SK-N-SH (cell line): ENCODE results near the gene CES3. TPM values are rescaled to one million over a fixed set of nuclear protein-coding genes. Genes with fewer than 3 reads are reported as not detected.
A peak's percentile ranks its signal among the peaks of the same experiment; 100 is the strongest.

Source experiments
- CTCF ChIA-PET: fragments of 300-600, 350-600 bp; formaldehyde crosslinking; extraction: SDS; loops from one replicate; lab custom pipeline; 2021; lab: Yijun Ruan, JAX
- POLR2A ChIA-PET: fragments of 350-600 bp; sonication (Branson Sonifier 250); formaldehyde crosslinking; extraction: SDS; loops from one replicate; lab custom pipeline; 2020; ENCODE audit warnings: antibody characterized with exemption, inconsistent platforms; lab: Yijun Ruan, JAX
- DNase-seq: peaks from one replicate; pipeline ENCODE4 v3.0.0; 2012
- H2AFZ ChIP-seq: fragments of 200-600 bp; sonication (generic); 2 replicates; pipeline ENCODE4 v1.8.1; 2016; ENCODE audit warnings: antibody characterized with exemption, mild to moderate bottlenecking, low read depth
- H3F3A ChIP-seq: fragments of 200-600 bp; sonication (generic); replicated peaks from 2 replicates; pipeline ENCODE3; 2016; ENCODE audit warnings: antibody characterized with exemption, mild to moderate bottlenecking; ENCODE audit not compliant: insufficient read depth
- H3K27ac ChIP-seq, 2 experiments: fragments of 200-500 bp in 1 of 2; fragments of 200-600 bp in 1 of 2; sonication (Bioruptor generic) in 1 of 2; sonication (generic), shearing (Covaris generic) in 1 of 2; 2 replicates each; pipeline versions ENCODE4 v1.5.1 to v1.6.1; 2014 to 2016; ENCODE audit warnings: low read depth in 2 of 2, inconsistent platforms in 1 of 2, low read length in 1 of 2, mild to moderate bottlenecking in 1 of 2, mixed read lengths in 1 of 2
- H3K27me3 ChIP-seq: fragments of 200-600 bp; sonication (generic), shearing (Covaris generic); 2 replicates; pipeline ENCODE4 v1.6.1; 2016; ENCODE audit warnings: mixed run types; ENCODE audit not compliant: insufficient read depth
- H3K36me3 ChIP-seq, 2 experiments: fragments of 200-500 bp in 1 of 2; fragments of 200-600 bp in 1 of 2; sonication (Bioruptor generic) in 1 of 2; sonication (generic) in 1 of 2; replicated peaks in 1 of 2; 2 replicates each; pipeline versions ENCODE3 to v1.5.1; 2014 to 2016; ENCODE audit warnings: low read length in 1 of 2, mild to moderate bottlenecking in 1 of 2; ENCODE audit not compliant: insufficient read depth in 2 of 2, control insufficient read depth in 1 of 2
- H3K4me1 ChIP-seq, 2 experiments: fragments of 200-500 bp in 1 of 2; fragments of 200-600 bp in 1 of 2; sonication (Bioruptor generic) in 1 of 2; sonication (generic), shearing (Covaris generic) in 1 of 2; 2 replicates each; pipeline versions ENCODE4 v1.5.1 to v1.6.1; 2014 to 2016; ENCODE audit warnings: low read depth in 1 of 2, low read length in 1 of 2, mixed run types in 1 of 2; ENCODE audit not compliant: insufficient read depth in 2 of 2, control insufficient read depth in 1 of 2
- H3K4me2 ChIP-seq: fragments of 200-600 bp; sonication (generic), shearing (Covaris generic); 2 replicates; pipeline ENCODE4 v1.6.1; 2017; ENCODE audit warnings: mixed run types
- H3K4me3 ChIP-seq, 2 experiments: fragments of 200-500 bp in 1 of 2; fragments of 200-600 bp in 1 of 2; sonication (Bioruptor generic) in 1 of 2; sonication (generic), shearing (Covaris generic) in 1 of 2; 2 replicates each; pipeline versions ENCODE4 v1.5.1 to v1.8.1; 2014 to 2016; ENCODE audit warnings: low read depth in 2 of 2, inconsistent platforms in 1 of 2, low read length in 1 of 2, mild to moderate bottlenecking in 1 of 2, mixed read lengths in 1 of 2, moderate library complexity in 1 of 2
- H3K79me2 ChIP-seq: fragments of 200-600 bp; sonication (generic); 2 replicates; pipeline ENCODE4 v1.8.1; 2017; ENCODE audit warnings: mild to moderate bottlenecking; ENCODE audit not compliant: insufficient read depth
- H3K9ac ChIP-seq: fragments of 200-600 bp; sonication (generic); 2 replicates; pipeline ENCODE4 v1.6.1; 2017; ENCODE audit warnings: mixed run types
- H3K9me2 ChIP-seq: fragments of 200-600 bp; sonication (generic); 2 replicates; pipeline ENCODE4 v1.6.1; 2017; ENCODE audit warnings: mixed run types
- H3K9me3 ChIP-seq: fragments of 200-600 bp; sonication (generic); 2 replicates; pipeline ENCODE4 v1.6.1; 2017; ENCODE audit warnings: mixed run types, mild to moderate bottlenecking, moderate library complexity
- H4K20me1 ChIP-seq: fragments of 200-600 bp; sonication (generic); 2 replicates; pipeline ENCODE4 v1.6.1; 2017; ENCODE audit warnings: mild to moderate bottlenecking, mixed run types; ENCODE audit not compliant: insufficient read depth
- CHD2 ChIP-seq: fragments of 150-350 bp; IDR thresholded peaks from 2 replicates; pipeline ENCODE4 v1.6.1; 2018; ENCODE audit warnings: low read length; ENCODE audit not compliant: partially characterized antibody
- ELF1 ChIP-seq: IDR thresholded peaks from 2 replicates; pipeline ENCODE4 v1.4.0; 2012
- EP300 ChIP-seq, 2 experiments: IDR thresholded peaks; 2 replicates each; pipeline versions ENCODE4 v1.4.0 to v1.6.1; 2012; ENCODE audit warnings: borderline replicate concordance in 1 of 2, low read depth in 1 of 2, low read length in 1 of 2
- GABPA ChIP-seq: IDR thresholded peaks from 2 replicates; pipeline ENCODE4 v1.4.0; 2012; ENCODE audit warnings: low read depth, mild to moderate bottlenecking
- MAX ChIP-seq: IDR thresholded peaks from 2 replicates; pipeline ENCODE4 v1.4.0; 2012; ENCODE audit warnings: low read depth
- MEF2A ChIP-seq: IDR thresholded peaks from 2 replicates; pipeline ENCODE4 v1.4.0; 2012; ENCODE audit warnings: low read depth, borderline replicate concordance
- MXI1 ChIP-seq: IDR thresholded peaks from 2 replicates; pipeline ENCODE4 v1.6.1; 2012; ENCODE audit warnings: mild to moderate bottlenecking, low read depth, low read length, improper control_type of control experiment
- NFIC ChIP-seq: IDR thresholded peaks from 2 replicates; pipeline ENCODE4 v1.4.0; 2012; ENCODE audit warnings: borderline replicate concordance
- PBX3 ChIP-seq: IDR thresholded peaks from 2 replicates; pipeline ENCODE4; 2012
- RXRA ChIP-seq: IDR thresholded peaks from 2 replicates; pipeline ENCODE4 v1.4.0; 2012; ENCODE audit warnings: low read depth, mild to moderate bottlenecking, borderline replicate concordance
- SMC3 ChIP-seq: IDR thresholded peaks from 2 replicates; pipeline ENCODE4 v1.6.1; 2012; ENCODE audit warnings: low read depth, low read length, improper control_type of control experiment
- TCF12 ChIP-seq: IDR thresholded peaks from 2 replicates; pipeline ENCODE4 v1.4.0; 2012
- TEAD4 ChIP-seq: IDR thresholded peaks from 2 replicates; pipeline ENCODE4 v1.4.0; 2012; ENCODE audit warnings: mild to moderate bottlenecking, borderline replicate concordance; ENCODE audit not compliant: insufficient read depth
- USF2 ChIP-seq: fragments of 150-350 bp; IDR thresholded peaks from 2 replicates; pipeline ENCODE4 v1.6.1; 2017; ENCODE audit warnings: antibody characterized with exemption, low read length, low read depth, borderline replicate concordance
- YY1 ChIP-seq: IDR thresholded peaks from 2 replicates; pipeline ENCODE4 v1.4.0; 2012; ENCODE audit warnings: low read depth, mild to moderate bottlenecking
- ZBTB33 ChIP-seq: IDR thresholded peaks from 2 replicates; pipeline ENCODE4 v1.4.0; 2012; ENCODE audit warnings: low read depth, borderline replicate concordance
- WGBS: methylation state at CpG from one replicate; pipeline ENCODE4 v1.1.6; 2017; ENCODE audit warnings: low lambda C conversion rate; 5-methylcytosine and 5-hydroxymethylcytosine counted together
- polyA plus RNA-seq, 3 experiments: library from polyadenylated mRNA; depleted of rRNA; stranded (reverse); fragments of >200 nt; gene quantifications; 2 replicates each; pipeline ENCODE4 v1.2.3, GENCODE V29; 2012

Gene CES3
- polyA plus RNA-seq, 1 of the 3 experiments (the other 2 are of a cell fraction): 1.4 TPM

- TF ChIP-seq USF2 (no peak), MXI1 (no peak), ZBTB33 (no peak), YY1 (no peak), MEF2A (no peak), TEAD4 (peak; percentile 48; the same call in 1 of the 2 replicates), ELF1 (no peak)
Measured at GRCh38 chr16:66926961-66927436, 34.1 kb upstream of the CES3 start (continued).

- WGBS: 91% methylated on average over 6 of the region's 8 CpGs
- Histone ChIP-seq H3K79me2 (peaks cover 11% of the 10 kb centered on the region), H3K27ac (peak overlapping the region; percentile 13 to 71; a peak in 3 of 4 replicates), H3K4me2 (no peak overlapping the region), H3K4me1 (peaks cover 11 to 17% of the 10 kb centered on the region in 2 experiments; a peak in 3 of 4 replicates), H3K9me3 (no peaks in the 10 kb centered on the region), H3F3A (peaks cover 18% of the 10 kb centered on the region), H3K36me3 (peaks cover 0 to 3% of the 10 kb centered on the region in 2 experiments), H3K27me3 (no peaks in the 10 kb centered on the region), H3K9me2 (no peaks in the 10 kb centered on the region), H4K20me1 (no peaks in the 10 kb centered on the region), H3K9ac (peak overlapping the region; percentile 22; the same call in 1 of the 2 replicates), H2AFZ (no peak overlapping the region), H3K4me3 (no peak overlapping the region)
- DNase-seq: no peak
- POLR2A ChIA-PET: interaction anchor here (0.6 to 1.0 kb wide), 3 partner anchors 33 to 325 kb away, joined by 3 to 6 read pairs (median 4); no protein-coding TSS in a partner anchor
- peak in 1 of 2 experiments; percentile 39; a peak in 1 of 4 replicates for TF ChIP-seq EP300 (IDR thresholded peaks at IDR 0.05; ENCODE audit: borderline replicate concordance in 1 of 2, low read depth in 1 of 2, low read length in 1 of 2)
- TF ChIP-seq TCF12: peak; percentile 83
- no peak for TF ChIP-seq GABPA
- peak; percentile 76 for TF ChIP-seq NFIC
- TF ChIP-seq PBX3: peak; percentile 68
- TF ChIP-seq USF2: no peak
- TF ChIP-seq MAX: 0 out of 2 replicates have a peak, but pooled peaks have one; percentile 25
- peak; percentile 39; the same call in 1 of the 2 replicates for TF ChIP-seq RXRA
- no peak for TF ChIP-seq SMC3
- TF ChIP-seq CHD2: no peak
- CTCF ChIA-PET: interaction anchor here (0.7 to 13.6 kb wide), 13 partner anchors 8 to 227 kb away, joined by 3 to 174 read pairs (median 4); partner anchors contain the start of genes CDH16 and PDP2
Measured at GRCh38 chr16:66927918-66928649, 33.0 kb upstream of the CES3 start.
